ENCODE results near the gene SDK1.

Gene SDK1

GRCh38 chr7:3778345-3778744 is 477.3 kb downstream of the SDK1 start:
- no peak for DNase-seq (ENCODE audit: extremely low read depth, low read depth)
- TF ChIP-seq CTCF (IDR thresholded peaks at IDR 0.05; ENCODE audit: low read depth, low read length), result no peak

GRCh38 chr7:3780016-3780415 is 479.0 kb downstream of the SDK1 start:
- no peak for TF ChIP-seq CTCF (IDR thresholded peaks at IDR 0.05; ENCODE audit: low read depth, low read length)
- no peak for DNase-seq (ENCODE audit: extremely low read depth, low read depth)

GRCh38 chr7:3780525-3780924 is 479.5 kb downstream of the SDK1 start:
- no peak for TF ChIP-seq CTCF (IDR thresholded peaks at IDR 0.05; ENCODE audit: low read depth, low read length)
- DNase-seq (ENCODE audit: extremely low read depth, low read depth), result no peak

- DNase-seq (ENCODE audit: extremely low read depth, low read depth), result no peak
- no peak for TF ChIP-seq CTCF (IDR thresholded peaks at IDR 0.05; ENCODE audit: low read depth, low read length)
Observed at GRCh38 chr7:3781607-3782006, 480.6 kb downstream of the SDK1 start.

GRCh38 chr7:3787717-3788264 is 486.7 kb downstream of the SDK1 start:
- TF ChIP-seq CTCF (IDR thresholded peaks at IDR 0.05; ENCODE audit: low read depth, low read length), result no peak
- DNase-seq (ENCODE audit: extremely low read depth, low read depth), result no peak

- no peak for DNase-seq (ENCODE audit: extremely low read depth, low read depth)
- TF ChIP-seq CTCF (IDR thresholded peaks at IDR 0.05; ENCODE audit: low read depth, low read length), result no peak
Observed at GRCh38 chr7:3790803-3791202, 489.8 kb downstream of the SDK1 start.

- DNase-seq (ENCODE audit: extremely low read depth, low read depth), result no peak
- TF ChIP-seq CTCF (IDR thresholded peaks at IDR 0.05; ENCODE audit: low read depth, low read length), result no peak
Observed at GRCh38 chr7:3791327-3791726, 490.3 kb downstream of the SDK1 start.
